HG03432 (cell line): Measurements from ENCODE around the gene PSMB10.
"Not testable (repeated sequence)": the region's sequence is repeated elsewhere in the genome, so short reads cannot be mapped to it uniquely, and the experiment has no call there.

Source experiments
- ATAC-seq: cut with Tn5 transposase; IDR thresholded peaks from one replicate; pipeline ENCODE4 v1.9.1; 2021; ENCODE audit warnings: mild to moderate bottlenecking, moderate library complexity; ENCODE audit not compliant: unreplicated experiment

The PSMB10 gene

GRCh38 chr16:67936124-67936879 is at the start of gene PSMB10:
Gene PSMB10, minus strand, starts transcription at chr16:67936850. Its CDS starts 101 bp downstream, at chr16:67936749.
- no peak for ATAC-seq

- no peak for ATAC-seq
Observed at GRCh38 chr16:67982011-67982696, 45.5 kb upstream of the PSMB10 start.

- no peak for ATAC-seq
Observed at GRCh38 chr16:67979955-67980678, 43.5 kb upstream of the PSMB10 start, which contains the start of gene DPEP3. Gene DPEP3, minus strand, starts transcription at chr16:67980499. Its CDS starts 119 bp downstream, at chr16:67980380.

GRCh38 chr16:67977469-67978227 is 41.0 kb upstream of the PSMB10 start:
- no peak for ATAC-seq

- ATAC-seq, result no peak
Observed at GRCh38 chr16:67977005-67977404, 40.4 kb upstream of the PSMB10 start.

- no peak for ATAC-seq
Observed at GRCh38 chr16:67976205-67976604, 39.6 kb upstream of the PSMB10 start.

- ATAC-seq, result no peak
Observed at GRCh38 chr16:67975321-67976105, 38.9 kb upstream of the PSMB10 start.

- not testable (repeated sequence) for ATAC-seq
Observed at GRCh38 chr16:67972285-67972684, 35.6 kb upstream of the PSMB10 start.

GRCh38 chr16:67971111-67971510 is 34.5 kb upstream of the PSMB10 start:
- ATAC-seq, result no peak

- ATAC-seq, result no peak
Observed at GRCh38 chr16:67969254-67970039, 32.8 kb upstream of the PSMB10 start.

GRCh38 chr16:67968400-67969253 is 32.0 kb upstream of the PSMB10 start, which contains the start of gene SLC12A4:
Gene SLC12A4, minus strand, starts transcription at chr16:67968637. Its CDS starts 84 bp downstream, at chr16:67968553.
- peak; percentile 80 for ATAC-seq

- peak; percentile 32 for ATAC-seq
Observed at GRCh38 chr16:67967958-67968399, 31.3 kb upstream of the PSMB10 start.

GRCh38 chr16:67967183-67967957 is 30.7 kb upstream of the PSMB10 start:
- no peak for ATAC-seq

GRCh38 chr16:67966549-67967182 is 30.0 kb upstream of the PSMB10 start:
- no peak for ATAC-seq

- ATAC-seq, result no peak
Observed at GRCh38 chr16:67965668-67966548, 29.3 kb upstream of the PSMB10 start.
